ENCODE measurements around the gene CCL21.

CCL21 gene

GRCh38 chr9:34694811-34695210 is 15.1 kb downstream of the CCL21 start:
- no peaks in the 10 kb centered on the region for H3K27me3 ChIP-seq (ENCODE audit: insufficient read depth, poor library complexity, severe bottlenecking)
- no peak overlapping the region for H3K4me3 ChIP-seq (ENCODE audit: severe bottlenecking)
- TF ChIP-seq CTCF (IDR thresholded peaks at IDR 0.05; ENCODE audit: poor library complexity, severe bottlenecking): no peak
- no peaks in the 10 kb centered on the region for H3K9me3 ChIP-seq (ENCODE audit: severe bottlenecking)
- no peaks in the 10 kb centered on the region for H3K4me1 ChIP-seq (ENCODE audit: insufficient read depth, poor library complexity, severe bottlenecking)
- no peak overlapping the region for H3K27ac ChIP-seq (ENCODE audit: poor library complexity, severe bottlenecking)
- ATAC-seq (ENCODE audit: low read depth) (no peak), DNase-seq (ENCODE audit: low spot score) (no peak)
- H3K36me3 ChIP-seq (ENCODE audit: low read depth): no peaks in the 10 kb centered on the region

DNA sequence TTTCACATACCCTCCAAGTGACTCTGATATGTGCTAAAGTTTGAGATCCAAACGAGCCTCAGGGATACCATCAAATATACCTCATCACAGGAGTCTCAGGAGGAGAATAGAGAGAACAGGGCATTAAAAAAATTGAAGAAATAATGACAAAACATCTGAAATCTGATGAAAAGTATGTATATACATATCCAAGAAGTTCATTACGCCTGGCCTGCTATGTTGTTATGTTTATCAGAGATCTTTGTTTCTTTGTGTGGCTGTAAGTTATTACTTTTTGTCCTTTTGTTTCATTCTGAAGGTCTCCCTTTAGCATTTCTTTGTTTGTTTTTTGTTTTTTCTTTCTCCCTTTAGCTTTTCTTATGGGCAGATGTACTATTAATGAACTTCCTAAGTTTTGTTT is 16.4 kb downstream of the CCL21 start:
- TF ChIP-seq CTCF (IDR thresholded peaks at IDR 0.05; ENCODE audit: poor library complexity, severe bottlenecking): no peak
- H3K9me3 ChIP-seq (ENCODE audit: severe bottlenecking): no peaks in the 10 kb centered on the region
- H3K27me3 ChIP-seq (ENCODE audit: insufficient read depth, poor library complexity, severe bottlenecking): no peaks in the 10 kb centered on the region
- DNase-seq (ENCODE audit: low spot score) (no peak), ATAC-seq (ENCODE audit: low read depth) (no peak)
- no peak overlapping the region for H3K4me3 ChIP-seq (ENCODE audit: severe bottlenecking)
- no peaks in the 10 kb centered on the region for H3K36me3 ChIP-seq (ENCODE audit: low read depth)
- no peak overlapping the region for H3K27ac ChIP-seq (ENCODE audit: poor library complexity, severe bottlenecking)
- H3K4me1 ChIP-seq (ENCODE audit: insufficient read depth, poor library complexity, severe bottlenecking): no peaks in the 10 kb centered on the region

DNA sequence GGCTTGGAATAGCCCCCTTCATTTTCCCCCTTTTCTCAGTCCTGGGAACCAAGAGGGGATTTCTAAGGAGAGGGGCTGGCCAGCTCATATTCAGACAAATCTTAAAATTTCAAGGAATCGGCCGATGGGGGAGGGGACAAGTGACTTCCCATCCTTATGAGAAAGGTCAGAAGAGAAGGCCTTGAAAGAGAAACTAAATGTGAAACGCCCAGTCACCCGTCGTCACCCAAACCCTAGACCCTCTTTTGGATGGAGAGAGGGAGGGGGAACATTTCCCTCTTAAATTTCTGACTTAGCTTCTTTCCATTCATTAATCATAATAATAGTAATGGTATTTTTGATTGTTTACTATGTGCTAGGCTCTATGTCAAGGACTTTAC is 18.0 kb downstream of the CCL21 start:
- Histone ChIP-seq H3K4me1 (ENCODE audit: insufficient read depth, poor library complexity, severe bottlenecking) (no peaks in the 10 kb centered on the region), H3K9me3 (ENCODE audit: severe bottlenecking) (no peaks in the 10 kb centered on the region), H3K27ac (ENCODE audit: poor library complexity, severe bottlenecking) (no peak overlapping the region), H3K4me3 (ENCODE audit: severe bottlenecking) (no peak overlapping the region), H3K27me3 (ENCODE audit: insufficient read depth, poor library complexity, severe bottlenecking) (no peaks in the 10 kb centered on the region), H3K36me3 (ENCODE audit: low read depth) (no peaks in the 10 kb centered on the region)
- no peak for TF ChIP-seq CTCF (IDR thresholded peaks at IDR 0.05; ENCODE audit: poor library complexity, severe bottlenecking)
- DNase-seq (ENCODE audit: low spot score) (no peak), ATAC-seq (ENCODE audit: low read depth) (no peak)

DNA sequence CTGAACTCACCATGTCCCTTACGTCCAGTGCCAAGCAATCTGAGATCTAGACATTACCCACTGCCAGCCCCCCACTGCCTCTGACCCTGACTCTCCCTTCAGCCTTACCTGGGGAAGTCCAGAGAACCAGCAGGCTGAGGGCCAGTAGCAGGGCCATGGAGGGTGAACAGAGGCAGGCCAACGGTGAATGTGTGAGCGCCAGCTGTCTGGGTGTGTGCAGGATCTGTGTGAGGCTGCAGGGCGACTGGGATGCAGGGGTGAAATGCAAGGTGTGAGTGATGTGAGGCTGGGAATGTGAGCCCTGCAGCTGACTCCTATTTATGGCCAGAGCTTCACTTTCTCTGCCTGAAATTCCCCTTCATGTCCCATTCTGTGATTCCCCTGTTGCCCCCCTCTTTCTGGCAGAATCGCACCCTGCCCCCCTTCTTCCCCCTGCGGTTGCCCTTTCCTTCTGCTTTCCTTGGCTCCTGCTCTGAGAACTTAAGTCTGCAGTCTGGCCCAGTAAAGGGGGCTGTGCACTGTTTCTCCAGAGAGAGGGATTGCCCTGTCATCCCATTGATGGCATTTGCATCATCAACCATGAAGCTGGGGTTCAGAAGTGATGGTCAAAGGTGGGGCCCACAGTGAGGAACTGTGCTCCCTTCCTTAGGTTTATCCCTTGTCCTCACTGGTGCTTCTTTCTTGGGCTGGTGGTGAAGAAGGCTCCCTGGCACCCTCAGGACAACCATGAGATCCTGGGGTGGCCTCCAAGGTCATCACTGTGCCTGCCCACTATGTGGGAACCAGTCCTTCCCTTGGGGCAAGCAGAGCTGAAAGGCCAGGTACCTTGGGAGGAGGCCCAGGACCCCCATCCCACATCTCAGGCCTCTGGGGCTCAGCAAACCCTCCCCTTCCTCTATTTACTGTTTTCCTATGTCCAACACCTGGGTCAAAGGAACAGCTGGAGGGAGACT is 18.7 kb downstream of the CCL21 start, which contains the start of gene CCL19:
CCL19 (minus strand) TSS at position 294 of the 953 bp plus-strand sequence; CDS start at position 157, 137 bp downstream.
- Histone ChIP-seq H3K4me3 (ENCODE audit: severe bottlenecking) (no peak within 1 kb of the TSS), H3K36me3 (ENCODE audit: low read depth) (no peaks in the 10 kb centered on the region), H3K27ac (ENCODE audit: poor library complexity, severe bottlenecking) (no peak within 1 kb of the TSS), H3K9me3 (ENCODE audit: severe bottlenecking) (no peaks in the 10 kb centered on the region), H3K27me3 (ENCODE audit: insufficient read depth, poor library complexity, severe bottlenecking) (no peaks in the 10 kb centered on the region), H3K4me1 (ENCODE audit: insufficient read depth, poor library complexity, severe bottlenecking) (no peaks in the 10 kb centered on the region)
- DNase-seq (ENCODE audit: low spot score): no peak
- TF ChIP-seq CTCF (IDR thresholded peaks at IDR 0.05; ENCODE audit: poor library complexity, severe bottlenecking): no peak
- ATAC-seq (ENCODE audit: low read depth): no peak

GRCh38 chr9:34689512-34689911 is 20.4 kb downstream of the CCL21 start:
- H3K27ac ChIP-seq (ENCODE audit: poor library complexity, severe bottlenecking): no peak overlapping the region
- DNase-seq (ENCODE audit: low spot score): no peak
- no peak for TF ChIP-seq CTCF (IDR thresholded peaks at IDR 0.05; ENCODE audit: poor library complexity, severe bottlenecking)
- no peaks in the 10 kb centered on the region for H3K36me3 ChIP-seq (ENCODE audit: low read depth)
- no peak for ATAC-seq (ENCODE audit: low read depth)
- H3K27me3 ChIP-seq (ENCODE audit: insufficient read depth, poor library complexity, severe bottlenecking): no peaks in the 10 kb centered on the region
- no peak overlapping the region for H3K4me3 ChIP-seq (ENCODE audit: severe bottlenecking)
- no peaks in the 10 kb centered on the region for H3K9me3 ChIP-seq (ENCODE audit: severe bottlenecking)
- H3K4me1 ChIP-seq (ENCODE audit: insufficient read depth, poor library complexity, severe bottlenecking): no peaks in the 10 kb centered on the region

Data from RWPE2 (cell line).